ENCODE measurements around the gene AMN.

DNA sequence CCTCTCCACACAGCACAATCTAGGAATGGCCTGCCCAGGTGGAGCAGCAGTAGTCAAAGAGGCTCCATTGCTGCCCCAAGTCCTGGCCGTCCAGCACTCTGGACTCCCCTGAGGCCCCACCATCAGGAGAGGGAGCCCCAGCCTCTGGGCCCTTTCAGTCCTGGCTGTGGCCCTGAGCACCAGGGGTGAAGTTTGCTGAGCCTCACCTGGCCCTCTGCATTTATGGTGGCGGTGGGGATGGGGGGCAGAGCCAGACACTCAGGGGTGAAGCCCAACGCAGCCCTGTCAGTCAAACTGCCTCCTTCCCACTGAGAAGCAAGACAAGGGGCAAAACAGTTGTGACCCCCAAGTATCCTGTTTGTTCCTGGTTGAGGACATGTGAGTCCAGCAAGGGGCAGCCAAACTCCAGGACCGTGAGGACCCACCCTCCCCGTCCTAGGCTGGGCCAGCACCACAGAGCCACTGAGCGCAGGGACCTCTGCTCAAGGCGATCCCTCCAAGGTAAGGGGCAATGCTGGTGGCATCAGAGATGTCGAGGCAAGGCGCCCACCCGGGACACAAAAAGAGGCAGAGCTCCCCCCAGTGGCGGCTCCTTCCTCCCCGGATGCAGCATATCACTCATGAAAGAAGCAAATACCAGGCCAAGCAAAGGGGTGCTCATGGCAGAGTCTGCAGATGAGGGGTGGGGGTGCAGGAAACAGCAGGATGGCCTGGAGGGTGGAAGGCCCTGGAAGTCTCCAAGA is 4.8 kb upstream of the AMN start:
- TF ChIP-seq, protein P1, sequence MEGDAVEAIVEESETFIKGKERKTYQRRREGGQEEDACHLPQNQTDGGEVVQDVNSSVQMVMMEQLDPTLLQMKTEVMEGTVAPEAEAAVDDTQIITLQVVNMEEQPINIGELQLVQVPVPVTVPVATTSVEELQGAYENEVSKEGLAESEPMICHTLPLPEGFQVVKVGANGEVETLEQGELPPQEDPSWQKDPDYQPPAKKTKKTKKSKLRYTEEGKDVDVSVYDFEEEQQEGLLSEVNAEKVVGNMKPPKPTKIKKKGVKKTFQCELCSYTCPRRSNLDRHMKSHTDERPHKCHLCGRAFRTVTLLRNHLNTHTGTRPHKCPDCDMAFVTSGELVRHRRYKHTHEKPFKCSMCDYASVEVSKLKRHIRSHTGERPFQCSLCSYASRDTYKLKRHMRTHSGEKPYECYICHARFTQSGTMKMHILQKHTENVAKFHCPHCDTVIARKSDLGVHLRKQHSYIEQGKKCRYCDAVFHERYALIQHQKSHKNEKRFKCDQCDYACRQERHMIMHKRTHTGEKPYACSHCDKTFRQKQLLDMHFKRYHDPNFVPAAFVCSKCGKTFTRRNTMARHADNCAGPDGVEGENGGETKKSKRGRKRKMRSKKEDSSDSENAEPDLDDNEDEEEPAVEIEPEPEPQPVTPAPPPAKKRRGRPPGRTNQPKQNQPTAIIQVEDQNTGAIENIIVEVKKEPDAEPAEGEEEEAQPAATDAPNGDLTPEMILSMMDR (IDR thresholded peaks at IDR 0.05) = peak; percentile 43 to 63 (median 58)
- TF ChIP-seq EP300 (IDR thresholded peaks at IDR 0.05) (no peak), POLR2A (IDR thresholded peaks at IDR 0.05) (no peak)
